ENCODE measurements around the gene FGGY. TPM values are rescaled to one million over a fixed set of nuclear protein-coding genes. Genes with fewer than 3 reads are reported as not detected.

FGGY gene
- total RNA-seq, 2 experiments from 2014 or later: 11.9 to 13.6 TPM

- H3K4me3 Mint-ChIP-seq: no peak overlapping the region
- H3K27me3 Mint-ChIP-seq: no peaks in the 10 kb centered on the region
- POLR2A ChIA-PET: no interaction called here
- DNase-seq (no peak), ATAC-seq (no peak)
- H3K27ac Mint-ChIP-seq: no peak overlapping the region
- intact Hi-C loops (cut with micrococcal nuclease): no loop called here
- H3K4me1 Mint-ChIP-seq (ENCODE audit: low read depth): no peaks in the 10 kb centered on the region
- CTCF ChIA-PET: no interaction called here
- H3K36me3 Mint-ChIP-seq (ENCODE audit: low read depth): no peaks in the 10 kb centered on the region
- no peaks in the 10 kb centered on the region for H3K9me3 Mint-ChIP-seq
- TF ChIP-seq CTCF (IDR thresholded peaks at IDR 0.05): no peak
These were observed 205.3 kb downstream of the FGGY start for GRCh38 chr1:59502009-59502691.

GRCh38 chr1:59504276-59504675 is 207.4 kb downstream of the FGGY start:
- no peaks in the 10 kb centered on the region for H3K27me3 Mint-ChIP-seq
- no peak for ATAC-seq
- CTCF ChIA-PET: no interaction called here
- no peak overlapping the region for H3K4me3 Mint-ChIP-seq
- intact Hi-C loops (cut with micrococcal nuclease): no loop called here
- peak overlapping the region; percentile 56 for H3K27ac Mint-ChIP-seq
- TF ChIP-seq CTCF (IDR thresholded peaks at IDR 0.05): no peak
- H3K9me3 Mint-ChIP-seq: no peaks in the 10 kb centered on the region
- no peaks in the 10 kb centered on the region for H3K36me3 Mint-ChIP-seq (ENCODE audit: low read depth)
- POLR2A ChIA-PET: no interaction called here
- no peak for DNase-seq
- no peaks in the 10 kb centered on the region for H3K4me1 Mint-ChIP-seq (ENCODE audit: low read depth)

- no peaks in the 10 kb centered on the region for H3K4me1 Mint-ChIP-seq (ENCODE audit: low read depth)
- CTCF ChIA-PET: no interaction called here
These were observed 208.7 kb downstream of the FGGY start for GRCh38 chr1:59505596-59506028.

GRCh38 chr1:59506952-59507351 is 210.1 kb downstream of the FGGY start:
- Mint-ChIP-seq H3K36me3 (ENCODE audit: low read depth) (no peaks in the 10 kb centered on the region), H3K9me3 (no peaks in the 10 kb centered on the region), H3K4me3 (no peak overlapping the region), H3K27ac (no peak overlapping the region), H3K4me1 (ENCODE audit: low read depth) (no peaks in the 10 kb centered on the region), H3K27me3 (no peaks in the 10 kb centered on the region)
- ATAC-seq (no peak), DNase-seq (no peak)
- CTCF ChIA-PET: no interaction called here
- POLR2A ChIA-PET: no interaction called here
- intact Hi-C loops (cut with micrococcal nuclease): no loop called here
- TF ChIP-seq CTCF (IDR thresholded peaks at IDR 0.05): no peak

More at GRCh38 chr1:59505596-59506028, 208.7 kb downstream of the FGGY start:
- no peaks in the 10 kb centered on the region for H3K27me3 Mint-ChIP-seq
- no peak for ATAC-seq
- POLR2A ChIA-PET: no interaction called here
- H3K4me3 Mint-ChIP-seq: no peak overlapping the region
- no peak for DNase-seq
- no peaks in the 10 kb centered on the region for H3K36me3 Mint-ChIP-seq (ENCODE audit: low read depth)
- TF ChIP-seq CTCF (IDR thresholded peaks at IDR 0.05): no peak
- intact Hi-C loops (cut with micrococcal nuclease): no loop called here
- H3K27ac Mint-ChIP-seq: no peak overlapping the region
- no peaks in the 10 kb centered on the region for H3K9me3 Mint-ChIP-seq

GRCh38 chr1:59509341-59509875 is 212.5 kb downstream of the FGGY start:
- DNase-seq: no peak
- CTCF ChIA-PET: no interaction called here
- intact Hi-C loops (cut with micrococcal nuclease): no loop called here
- Mint-ChIP-seq H3K27ac (no peak overlapping the region), H3K4me1 (ENCODE audit: low read depth) (no peaks in the 10 kb centered on the region), H3K27me3 (no peaks in the 10 kb centered on the region), H3K9me3 (no peaks in the 10 kb centered on the region), H3K36me3 (ENCODE audit: low read depth) (no peaks in the 10 kb centered on the region), H3K4me3 (no peak overlapping the region)
- no peak for TF ChIP-seq CTCF (IDR thresholded peaks at IDR 0.05)
- no peak for ATAC-seq
- POLR2A ChIA-PET: no interaction called here
